ENCODE results near the gene KCNH1. TPM values are rescaled to one million over a fixed set of nuclear protein-coding genes. Genes with fewer than 3 reads are reported as not detected.

The KCNH1 gene
- total RNA-seq, 4 donors from 2014 or later, result 0.24 to 1.6 TPM; not detected in 2

- DNase-seq (ENCODE audit: low spot score) (no peak), ATAC-seq (ENCODE audit: low FRiP score) (no peak)
- TF ChIP-seq, protein P1, sequence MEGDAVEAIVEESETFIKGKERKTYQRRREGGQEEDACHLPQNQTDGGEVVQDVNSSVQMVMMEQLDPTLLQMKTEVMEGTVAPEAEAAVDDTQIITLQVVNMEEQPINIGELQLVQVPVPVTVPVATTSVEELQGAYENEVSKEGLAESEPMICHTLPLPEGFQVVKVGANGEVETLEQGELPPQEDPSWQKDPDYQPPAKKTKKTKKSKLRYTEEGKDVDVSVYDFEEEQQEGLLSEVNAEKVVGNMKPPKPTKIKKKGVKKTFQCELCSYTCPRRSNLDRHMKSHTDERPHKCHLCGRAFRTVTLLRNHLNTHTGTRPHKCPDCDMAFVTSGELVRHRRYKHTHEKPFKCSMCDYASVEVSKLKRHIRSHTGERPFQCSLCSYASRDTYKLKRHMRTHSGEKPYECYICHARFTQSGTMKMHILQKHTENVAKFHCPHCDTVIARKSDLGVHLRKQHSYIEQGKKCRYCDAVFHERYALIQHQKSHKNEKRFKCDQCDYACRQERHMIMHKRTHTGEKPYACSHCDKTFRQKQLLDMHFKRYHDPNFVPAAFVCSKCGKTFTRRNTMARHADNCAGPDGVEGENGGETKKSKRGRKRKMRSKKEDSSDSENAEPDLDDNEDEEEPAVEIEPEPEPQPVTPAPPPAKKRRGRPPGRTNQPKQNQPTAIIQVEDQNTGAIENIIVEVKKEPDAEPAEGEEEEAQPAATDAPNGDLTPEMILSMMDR (IDR thresholded peaks at IDR 0.05), result no peak
These were observed 189.7 kb downstream of the KCNH1 start for GRCh38 chr1:210944252-210944651.

- TF ChIP-seq, protein P1 (IDR thresholded peaks at IDR 0.05), result no peak
- ATAC-seq (ENCODE audit: low FRiP score), result no peak
- no peak for DNase-seq (ENCODE audit: low spot score)
These were observed 191.4 kb downstream of the KCNH1 start for GRCh38 chr1:210942513-210942912.

GRCh38 chr1:210940081-210940617, 193.8 kb downstream of the KCNH1 start:
- no peak for ATAC-seq (ENCODE audit: low FRiP score)
- no peak for DNase-seq (ENCODE audit: low spot score)
- TF ChIP-seq, protein P1 (IDR thresholded peaks at IDR 0.05), result no peak

DNA sequence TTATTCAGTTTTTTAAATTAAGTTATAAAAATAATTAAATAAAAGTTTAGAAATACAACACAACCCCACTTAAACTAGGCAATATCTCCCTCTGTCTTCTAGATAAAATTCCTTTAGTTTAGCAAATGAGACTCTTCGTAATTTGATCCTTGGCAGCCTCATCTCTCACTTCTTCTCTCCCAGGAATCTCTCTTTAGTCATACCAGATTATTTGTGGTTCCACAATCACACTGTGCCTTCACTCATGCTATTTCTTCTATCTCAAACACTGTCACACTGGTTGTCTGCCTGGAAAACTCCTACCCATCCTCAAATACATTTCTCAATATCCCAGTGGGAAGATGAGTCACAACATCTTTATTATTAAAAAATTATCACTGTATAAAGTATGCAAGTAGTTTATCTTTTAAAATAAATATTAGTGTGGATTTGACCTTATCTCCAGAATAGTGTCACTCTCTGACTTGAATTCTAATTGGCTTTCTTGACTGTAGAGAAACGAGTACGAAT, 195.5 kb downstream of the KCNH1 start:
- TF ChIP-seq, protein P1 (IDR thresholded peaks at IDR 0.05), result no peak
- no peak for ATAC-seq (ENCODE audit: low FRiP score)
- DNase-seq (ENCODE audit: low spot score), result no peak

- DNase-seq (ENCODE audit: low spot score), result no peak
- ATAC-seq (ENCODE audit: low FRiP score), result no peak
- TF ChIP-seq, protein P1 (IDR thresholded peaks at IDR 0.05), result no peak
These were observed 196.1 kb downstream of the KCNH1 start for GRCh38 chr1:210937846-210938245.

- ATAC-seq (ENCODE audit: low FRiP score) (no peak), DNase-seq (ENCODE audit: low spot score) (no peak)
- TF ChIP-seq, protein P1 (IDR thresholded peaks at IDR 0.05), result no peak
These were observed 198.0 kb downstream of the KCNH1 start for GRCh38 chr1:210935905-210936304.

GRCh38 chr1:210932104-210932503, 201.8 kb downstream of the KCNH1 start:
- DNase-seq (ENCODE audit: low spot score) (no peak), ATAC-seq (ENCODE audit: low FRiP score) (no peak)
- TF ChIP-seq, protein P1 (IDR thresholded peaks at IDR 0.05), result no peak
